Effector CD8-positive, alpha-beta T cell (primary cell): ENCODE results near the gene AMBRA1.

ENCODE experiments used
- DNase-seq: peaks from one replicate; lab custom pipeline; 2025; lab: John Stamatoyannopoulos, UW

The AMBRA1 gene

GRCh38 chr11:46444305-46444704 lies 149.5 kb downstream of the AMBRA1 start:
- no peak for DNase-seq

GRCh38 chr11:46438211-46438610 lies 155.6 kb downstream of the AMBRA1 start:
- DNase-seq = no peak

GRCh38 chr11:46437122-46437689 lies 156.6 kb downstream of the AMBRA1 start:
- no peak for DNase-seq

GRCh38 chr11:46436113-46436512 lies 157.7 kb downstream of the AMBRA1 start:
- DNase-seq = no peak

- DNase-seq = no peak
These were observed 158.1 kb downstream of the AMBRA1 start for GRCh38 chr11:46435679-46436078.

- DNase-seq = no peak
These were observed 162.6 kb downstream of the AMBRA1 start for GRCh38 chr11:46431211-46431610.

GRCh38 chr11:46429717-46430116 lies 164.1 kb downstream of the AMBRA1 start:
- DNase-seq = no peak

- no peak for DNase-seq
These were observed 166.5 kb downstream of the AMBRA1 start for GRCh38 chr11:46427364-46427763.

GRCh38 chr11:46426233-46426991 lies 167.4 kb downstream of the AMBRA1 start:
- DNase-seq = no peak

GRCh38 chr11:46422588-46422987 lies 171.2 kb downstream of the AMBRA1 start:
- DNase-seq = no peak

GRCh38 chr11:46421257-46421880 lies 172.5 kb downstream of the AMBRA1 start:
- DNase-seq = no peak

GRCh38 chr11:46420513-46420912 lies 173.3 kb downstream of the AMBRA1 start:
- DNase-seq = no peak

- no peak for DNase-seq
These were observed 175.1 kb downstream of the AMBRA1 start for GRCh38 chr11:46418751-46419150.

GRCh38 chr11:46417711-46418110 lies 176.1 kb downstream of the AMBRA1 start:
- DNase-seq = no peak

GRCh38 chr11:46414879-46415278 lies 178.9 kb downstream of the AMBRA1 start:
- no peak for DNase-seq

GRCh38 chr11:46414466-46414796 lies 179.4 kb downstream of the AMBRA1 start:
- DNase-seq = peak; percentile 13

GRCh38 chr11:46413760-46414465 lies 179.9 kb downstream of the AMBRA1 start:
- no peak for DNase-seq

- no peak for DNase-seq
These were observed 183.8 kb downstream of the AMBRA1 start for GRCh38 chr11:46410021-46410420.

GRCh38 chr11:46408407-46408986 lies 185.3 kb downstream of the AMBRA1 start:
- no peak for DNase-seq

- no peak for DNase-seq
These were observed 186.2 kb downstream of the AMBRA1 start for GRCh38 chr11:46407635-46408034.

GRCh38 chr11:46404476-46405017 lies 189.3 kb downstream of the AMBRA1 start:
- no peak for DNase-seq
